Mesodermal cell (in vitro differentiated cells): ENCODE measurements around the gene DICER1.

Source experiments
- H3K27ac ChIP-seq: 2 replicates; pipeline ENCODE4 v1.7.0; 2013; ENCODE audit warnings: mild to moderate bottlenecking, low read depth, low read length, moderate library complexity; ENCODE audit not compliant: severe bottlenecking
- H3K36me3 ChIP-seq: 2 replicates; pipeline ENCODE4 v1.7.1; 2013; ENCODE audit warnings: mild to moderate bottlenecking, low read length, moderate library complexity; ENCODE audit not compliant: control insufficient read depth, insufficient read depth
- H3K4me1 ChIP-seq: one replicate; pipeline ENCODE4 v1.7.1; 2013; ENCODE audit warnings: mild to moderate bottlenecking, low read length; ENCODE audit not compliant: insufficient read depth, control insufficient read depth, poor library complexity, severe bottlenecking
- H3K4me3 ChIP-seq: 2 replicates; pipeline ENCODE4 v1.7.0; 2013; ENCODE audit warnings: low read length, control low read depth, mild to moderate bottlenecking; ENCODE audit not compliant: insufficient read depth, poor library complexity, severe bottlenecking; ENCODE audit errors: extremely low read depth
- H3K9me3 ChIP-seq: 2 replicates; pipeline ENCODE4 v1.7.1; 2013; ENCODE audit warnings: mild to moderate bottlenecking, low read length, moderate library complexity; ENCODE audit not compliant: control insufficient read depth
- WGBS, 2 experiments: methylation state at CpG; one replicate each; pipeline ENCODE4 v1.1.5; 2013; ENCODE audit warnings: missing lambda C conversion rate in 2 of 2; ENCODE audit not compliant: insufficient coverage in 2 of 2; 5-methylcytosine and 5-hydroxymethylcytosine counted together

Gene DICER1

DNA sequence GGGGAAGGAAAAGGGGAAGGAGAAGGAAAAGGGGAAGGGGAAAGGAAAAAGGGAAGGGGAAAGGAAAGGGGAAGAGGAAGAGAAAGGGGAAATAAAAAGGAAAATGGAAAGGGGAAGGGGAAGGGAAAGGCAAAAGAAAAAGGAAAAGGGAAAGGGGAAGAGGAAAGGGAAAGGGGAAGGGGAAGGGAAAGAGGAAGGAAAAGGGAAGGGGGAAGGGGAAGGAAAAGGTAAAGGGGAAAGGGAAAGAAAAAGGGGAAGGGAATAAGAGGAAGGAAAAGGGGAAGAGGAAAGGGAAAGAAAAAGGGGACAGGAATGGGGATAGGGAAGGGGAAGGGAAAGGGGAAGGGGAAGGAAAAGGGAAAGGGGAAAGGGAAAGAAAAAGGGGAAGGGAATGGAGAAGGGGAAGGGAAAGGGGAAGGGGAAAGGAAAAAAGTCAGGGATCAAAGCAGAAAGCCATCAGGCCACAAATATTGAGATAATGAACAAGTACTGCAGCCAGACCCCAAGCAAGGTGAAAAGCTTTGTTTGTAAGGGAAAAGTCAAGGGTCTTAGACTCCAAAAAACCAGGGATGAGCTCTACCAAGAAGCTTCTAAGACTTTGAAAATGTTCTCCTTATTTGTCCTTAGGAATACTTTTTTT, 20.0 kb downstream of the DICER1 start:
- Histone ChIP-seq H3K27ac (no peak overlapping the region), H3K4me3 (no peak overlapping the region), H3K4me1 (no peaks in the 10 kb centered on the region), H3K9me3 (no peaks in the 10 kb centered on the region), H3K36me3 (peaks cover 12% of the 10 kb centered on the region)

DNA sequence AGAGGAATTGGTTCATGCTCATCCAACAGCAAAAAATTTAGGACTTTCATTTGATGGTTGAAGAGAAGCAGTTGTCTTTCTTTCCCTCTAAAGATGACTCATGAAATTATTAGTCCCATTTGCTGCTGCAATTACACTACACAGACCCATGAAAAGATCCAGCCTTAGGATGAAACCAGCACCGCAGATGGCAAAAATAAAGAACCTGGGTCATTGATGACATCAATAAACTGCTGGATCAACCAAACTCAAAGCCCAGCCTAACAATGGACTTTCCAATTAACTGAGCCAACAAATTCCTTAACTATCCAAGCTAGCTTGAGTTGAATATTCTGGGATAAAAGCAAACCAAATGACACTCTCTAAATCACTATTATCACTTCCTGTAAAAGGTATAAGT, 20.7 kb downstream of the DICER1 start:
- 88% methylated on average over 1 of the region's 1 CpG; no CpG with 5 or more reads in 1 of the 2 experiments for WGBS, 2 experiments
- Histone ChIP-seq H3K4me1 (no peaks in the 10 kb centered on the region), H3K9me3 (no peaks in the 10 kb centered on the region), H3K36me3 (peaks cover 14% of the 10 kb centered on the region), H3K27ac (no peak overlapping the region), H3K4me3 (no peak overlapping the region)

DNA sequence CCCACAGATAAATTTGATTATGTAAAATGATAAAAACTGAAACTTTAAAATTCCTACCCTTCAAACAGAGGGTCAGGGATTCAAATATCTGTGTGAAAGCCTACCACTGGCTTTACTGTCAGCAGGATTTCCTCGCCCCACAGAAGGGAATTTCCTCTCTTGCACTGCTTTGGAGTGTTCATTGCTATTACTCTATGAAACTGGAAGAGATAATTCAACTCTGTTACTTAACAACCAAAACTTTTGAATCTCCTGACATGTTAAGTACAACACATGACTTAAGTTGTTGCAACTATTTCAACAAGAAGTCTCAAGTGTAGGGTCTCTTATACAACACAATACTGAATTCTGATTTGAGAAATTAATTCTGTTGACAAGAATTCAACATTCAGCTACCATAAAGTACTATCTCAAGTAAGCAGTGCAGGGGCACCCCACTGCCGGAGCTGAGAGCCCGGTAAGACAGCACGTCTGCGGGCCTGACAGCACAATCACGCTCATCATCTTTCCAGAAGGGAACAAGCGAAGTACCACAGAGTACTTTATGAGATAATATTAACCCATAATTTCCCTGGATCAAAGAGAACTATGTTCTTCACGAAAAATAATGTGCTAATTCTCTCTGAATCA, 22.9 kb downstream of the DICER1 start:
- Histone ChIP-seq H3K4me3 (no peak overlapping the region), H3K4me1 (no peaks in the 10 kb centered on the region), H3K27ac (no peak overlapping the region), H3K36me3 (peaks cover 21% of the 10 kb centered on the region), H3K9me3 (no peaks in the 10 kb centered on the region)
- WGBS, 2 experiments = 98 to 100% methylated on average over 2 to 8 of the region's 8 CpGs

DNA sequence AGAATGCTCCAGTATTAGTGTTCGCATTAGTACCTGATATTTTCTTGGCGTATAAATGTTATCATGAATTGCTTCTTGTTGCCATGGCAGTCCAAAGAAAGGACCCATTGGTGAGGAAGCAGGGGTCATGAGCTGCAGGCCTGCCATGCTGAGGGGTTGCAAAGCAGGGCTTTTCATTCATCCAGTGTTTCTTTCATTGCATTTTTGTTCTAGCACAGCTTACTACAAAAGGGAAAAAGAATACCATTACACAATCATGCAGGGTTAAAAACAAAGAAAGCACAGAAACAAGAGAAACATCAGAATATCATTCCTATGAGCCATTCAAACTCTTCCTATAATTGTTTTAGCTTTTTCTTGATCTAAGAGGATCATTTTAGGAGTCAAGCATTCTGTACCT, 24.0 kb downstream of the DICER1 start:
- H3K36me3 ChIP-seq = peaks cover 21% of the 10 kb centered on the region
- H3K27ac ChIP-seq = no peak overlapping the region
- 80 to 85% methylated on average over 1 to 2 of the region's 2 CpGs for WGBS, 2 experiments
- H3K4me3 ChIP-seq = no peak overlapping the region
- no peaks in the 10 kb centered on the region for H3K9me3 ChIP-seq
- H3K4me1 ChIP-seq = no peaks in the 10 kb centered on the region

DNA sequence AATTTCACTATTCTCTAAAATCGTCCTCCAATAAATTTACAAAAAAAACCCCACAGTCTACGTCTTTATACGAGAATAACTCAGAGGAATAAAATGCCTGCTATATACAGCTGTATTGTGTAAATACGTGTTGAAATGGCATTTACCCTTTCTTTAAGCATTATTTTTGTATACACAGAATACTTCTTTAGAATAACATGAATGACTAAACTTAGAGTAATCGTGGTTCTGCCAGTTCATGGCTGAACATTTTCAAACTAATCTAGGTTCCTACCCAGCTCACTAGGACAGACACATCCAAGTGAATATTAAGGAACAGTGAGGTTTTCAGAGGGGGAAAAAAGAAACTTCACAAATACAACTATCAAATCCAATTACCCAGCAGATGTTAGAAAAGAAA, 24.6 kb downstream of the DICER1 start:
- Histone ChIP-seq H3K36me3 (peaks cover 21% of the 10 kb centered on the region), H3K4me1 (no peaks in the 10 kb centered on the region), H3K9me3 (no peaks in the 10 kb centered on the region), H3K4me3 (no peak overlapping the region), H3K27ac (no peak overlapping the region)
- no CpG with 5 or more reads among the region's 5 CpGs for WGBS, 2 experiments

DNA sequence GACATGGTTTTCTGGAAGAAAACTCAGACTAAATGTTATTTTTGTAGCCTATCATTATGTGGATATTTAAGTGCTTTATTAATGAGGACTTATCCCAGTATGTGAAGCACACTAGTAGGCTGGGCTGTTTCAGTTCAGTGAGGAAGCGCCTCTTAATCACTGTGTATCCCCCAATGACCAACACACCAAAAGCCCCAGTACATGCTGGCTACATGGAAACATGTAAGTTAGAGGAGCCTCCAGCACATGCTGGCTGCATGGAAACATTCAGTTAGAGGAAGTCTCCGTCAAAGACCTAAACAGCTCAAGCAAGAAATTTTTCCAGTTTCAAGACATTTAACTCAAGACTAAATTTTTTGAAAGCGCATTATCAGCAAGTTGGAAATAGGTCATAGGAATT, 26.8 kb downstream of the DICER1 start:
- Histone ChIP-seq H3K36me3 (peaks cover 22% of the 10 kb centered on the region), H3K4me3 (no peak overlapping the region), H3K4me1 (peaks cover 11% of the 10 kb centered on the region), H3K9me3 (no peaks in the 10 kb centered on the region), H3K27ac (no peak overlapping the region)
- no CpG with 5 or more reads among the region's 3 CpGs for WGBS, 2 experiments

DNA sequence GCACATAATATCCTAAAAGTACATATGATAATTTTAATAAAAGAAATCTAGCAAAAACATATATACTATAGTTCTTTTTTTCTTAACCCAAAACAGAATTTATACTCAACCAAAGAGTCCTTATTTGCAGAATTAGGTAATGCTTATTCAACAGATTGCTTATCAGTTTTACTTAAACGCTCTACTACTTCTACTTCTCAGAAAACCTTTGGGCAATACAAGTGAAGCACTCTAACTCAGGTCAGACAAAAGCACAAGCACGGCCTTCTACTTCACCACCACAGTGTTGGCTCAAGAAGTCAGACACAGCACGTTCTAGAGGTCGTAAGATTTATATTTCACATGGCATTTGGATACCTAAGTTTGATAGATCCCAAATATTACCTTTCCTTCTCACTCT, 29.2 kb downstream of the DICER1 start:
- Histone ChIP-seq H3K27ac (no peak overlapping the region), H3K9me3 (no peaks in the 10 kb centered on the region), H3K36me3 (peaks cover 36% of the 10 kb centered on the region), H3K4me3 (no peak overlapping the region), H3K4me1 (peaks cover 11% of the 10 kb centered on the region)
- WGBS, 2 experiments = 78 to 89% methylated on average over 3 of the region's 4 CpGs

DNA sequence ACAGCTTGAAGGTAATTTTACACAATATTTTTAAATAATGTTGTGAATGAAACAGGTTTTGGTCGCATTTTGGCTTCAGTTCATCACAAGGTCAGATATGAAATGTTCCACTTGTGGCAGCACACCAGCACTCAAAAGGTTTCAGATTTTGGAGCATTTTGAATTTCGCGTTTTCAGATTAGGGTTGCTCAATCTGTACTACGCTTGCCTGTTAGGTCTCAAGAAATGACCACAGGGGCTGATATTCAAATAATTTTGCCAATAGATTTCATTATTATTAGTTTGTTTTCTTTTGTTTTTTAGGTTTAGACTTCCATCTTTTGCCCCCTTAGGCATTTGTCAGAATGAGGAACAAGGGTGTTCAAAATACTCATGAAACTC, 29.8 kb downstream of the DICER1 start:
- Histone ChIP-seq H3K9me3 (no peaks in the 10 kb centered on the region), H3K27ac (no peak overlapping the region), H3K4me3 (no peak overlapping the region), H3K36me3 (peaks cover 35% of the 10 kb centered on the region), H3K4me1 (peaks cover 11% of the 10 kb centered on the region)
- WGBS, 2 experiments = 89 to 100% methylated on average over 3 of the region's 4 CpGs

DNA sequence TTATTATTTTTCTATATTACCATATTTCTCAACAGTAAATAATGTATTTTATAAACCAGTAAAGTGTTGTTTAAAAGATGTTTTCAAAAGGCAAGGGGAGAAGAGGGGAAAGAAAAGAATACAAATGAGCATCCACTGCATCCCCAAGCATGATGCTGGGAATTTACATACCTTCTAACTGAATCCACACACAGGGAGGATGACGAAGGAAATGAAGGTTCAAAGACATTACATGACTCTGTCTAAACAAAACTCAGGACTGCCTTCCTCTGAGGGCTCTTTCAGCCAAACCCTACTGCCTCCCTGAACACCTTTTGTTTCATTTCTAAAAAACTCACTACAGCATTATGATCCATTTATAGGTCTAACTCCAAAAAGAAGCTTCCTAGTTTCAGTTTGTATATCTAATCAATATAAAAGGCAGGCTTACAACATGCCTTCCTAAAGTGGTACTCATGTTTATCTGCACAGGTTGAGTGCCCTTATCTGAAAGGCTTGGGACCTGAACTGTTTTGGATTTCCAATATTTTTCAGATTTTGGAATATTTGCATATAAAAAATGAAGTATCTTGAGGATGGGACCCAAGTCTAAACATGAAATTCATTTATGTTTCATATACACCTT, 30.3 kb downstream of the DICER1 start:
- Histone ChIP-seq H3K36me3 (peaks cover 32% of the 10 kb centered on the region), H3K4me3 (no peak overlapping the region), H3K27ac (no peak overlapping the region), H3K9me3 (no peaks in the 10 kb centered on the region), H3K4me1 (peaks cover 11% of the 10 kb centered on the region)
- 86 to 100% methylated on average over 1 of the region's 1 CpG for WGBS, 2 experiments

DNA sequence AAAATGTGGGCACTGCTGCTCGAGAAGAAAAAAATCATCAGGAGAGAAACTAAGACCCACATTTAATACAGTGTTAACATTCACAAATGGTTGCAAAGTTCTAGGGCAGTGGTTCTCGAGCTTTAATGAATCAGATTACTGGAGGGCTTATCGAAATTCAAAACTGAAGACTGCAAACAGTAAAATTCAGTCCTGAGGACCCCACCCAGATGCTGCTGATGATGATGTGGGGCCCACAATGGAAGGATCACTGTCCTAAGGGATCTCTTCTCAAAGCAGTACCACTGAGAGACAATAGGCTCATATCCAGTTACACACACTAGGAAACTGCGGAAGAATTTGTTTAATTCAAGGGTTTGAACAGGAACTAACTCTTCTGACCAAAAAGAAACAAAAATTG, 31.4 kb downstream of the DICER1 start:
- no peak overlapping the region for H3K4me3 ChIP-seq
- WGBS, 2 experiments = 92 to 100% methylated on average over 2 of the region's 4 CpGs
- peaks cover 11% of the 10 kb centered on the region for H3K4me1 ChIP-seq
- no peak overlapping the region for H3K27ac ChIP-seq
- H3K36me3 ChIP-seq = peaks cover 32% of the 10 kb centered on the region
- H3K9me3 ChIP-seq = no peaks in the 10 kb centered on the region

DNA sequence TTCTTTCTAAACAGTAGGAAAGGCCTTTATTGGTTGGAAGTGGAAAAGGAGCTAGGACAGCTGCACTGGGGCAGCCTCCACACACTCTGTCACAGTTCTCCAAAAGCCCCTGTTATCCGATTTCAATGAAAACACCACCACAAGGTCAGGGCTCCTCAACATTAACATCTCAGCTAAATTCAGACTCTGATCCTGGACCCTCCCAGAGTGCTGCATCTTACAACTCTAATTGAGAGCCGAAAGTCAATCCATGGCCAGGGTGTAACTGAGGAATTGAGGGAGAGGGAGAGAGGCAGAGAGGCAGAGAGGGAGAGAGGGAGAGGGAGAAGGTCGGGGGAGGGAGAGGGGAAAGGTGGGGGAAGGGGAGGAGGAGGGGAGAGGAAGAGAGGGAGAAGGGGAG, 32.1 kb downstream of the DICER1 start:
- WGBS, 2 experiments = 29% methylated on average over 1 of the region's 3 CpGs; no CpG with 5 or more reads in 1 of the 2 experiments
- H3K4me1 ChIP-seq = peaks cover 11% of the 10 kb centered on the region
- H3K4me3 ChIP-seq = no peak overlapping the region
- peaks cover 34% of the 10 kb centered on the region for H3K36me3 ChIP-seq
- H3K27ac ChIP-seq = no peak overlapping the region
- H3K9me3 ChIP-seq = no peaks in the 10 kb centered on the region
